H54 (cell line): ENCODE measurements around the gene TPK1.

ENCODE experiments used
- DNase-seq: peaks from one replicate; pipeline ENCODE4 v3.0.0; 2011; ENCODE audit warnings: low spot score, mixed read lengths; ENCODE audit not compliant: insufficient read length
- FAIRE-seq: peaks from 3 replicates; lab custom pipeline; 2011; peaks lifted over from hg19 to GRCh38; lab: Jason Lieb, UNC
- POLR2A ChIP-seq: IDR thresholded peaks from 2 replicates; pipeline ENCODE4 v1.6.1; 2011; ENCODE audit warnings: low read depth, mild to moderate bottlenecking, low read length

Gene TPK1

GRCh38 chr7:144682581-144683280, 153.1 kb downstream of the TPK1 start:
- DNase-seq (no peak), FAIRE-seq (no peak)
- no peak for TF ChIP-seq POLR2A

DNA sequence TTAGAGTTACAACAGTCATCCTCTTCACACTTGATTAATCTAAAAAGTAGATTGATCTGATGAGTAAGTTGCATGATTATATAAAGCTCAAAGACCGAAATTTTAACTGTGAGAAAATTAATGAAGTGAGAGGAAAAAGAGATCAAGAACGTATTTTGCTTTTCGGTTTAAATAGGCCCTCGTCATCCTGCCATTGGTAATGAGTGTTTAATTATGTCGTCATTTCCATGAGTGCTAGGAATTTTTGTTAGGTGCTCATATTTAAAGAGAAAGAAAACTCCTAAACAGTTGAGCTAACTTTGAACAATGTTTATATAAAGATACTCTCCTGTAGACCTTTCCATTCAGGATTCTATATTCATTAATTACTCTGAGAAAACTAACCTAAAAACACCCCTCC, 159.4 kb downstream of the TPK1 start:
- FAIRE-seq (no peak), DNase-seq (no peak)
- TF ChIP-seq POLR2A, result no peak

DNA sequence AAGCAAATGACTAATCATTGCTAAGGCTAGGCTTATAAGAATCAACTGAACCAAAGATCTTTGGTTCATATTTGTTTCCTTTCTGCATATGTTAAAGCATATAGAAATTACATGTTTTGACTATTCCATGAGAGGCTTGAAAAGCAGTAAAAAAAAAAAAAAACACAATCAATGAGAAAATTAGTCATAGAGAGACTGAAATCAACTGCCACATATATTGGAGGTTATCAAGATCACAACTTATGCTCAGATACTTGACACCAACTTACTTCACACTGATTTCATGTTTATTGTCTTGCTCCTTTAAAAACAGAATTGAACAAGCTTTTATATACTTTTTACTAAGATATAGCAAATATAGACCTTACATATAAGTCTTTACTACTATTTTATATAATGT, 161.3 kb downstream of the TPK1 start:
- no peak for DNase-seq
- FAIRE-seq, result no peak
- no peak for TF ChIP-seq POLR2A

DNA sequence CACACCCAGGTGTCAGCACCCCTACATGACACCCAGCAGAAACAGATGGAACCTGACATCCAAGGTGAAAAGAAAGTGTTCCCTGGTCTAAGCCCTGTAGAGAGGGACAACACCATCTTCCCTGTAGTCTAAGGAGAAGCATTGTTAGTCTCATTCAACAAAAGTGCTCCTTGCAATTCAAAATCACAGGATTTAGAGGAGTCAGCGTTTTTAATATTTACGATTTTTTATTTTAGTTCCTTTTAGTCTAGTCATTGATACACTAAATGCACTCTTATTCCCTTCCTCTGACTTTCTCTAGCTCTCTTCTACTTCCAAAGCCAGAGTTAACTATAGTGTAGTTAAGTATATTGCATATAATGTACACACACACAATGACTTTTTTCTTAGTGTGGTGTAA, 163.0 kb downstream of the TPK1 start:
- FAIRE-seq (no peak), DNase-seq (no peak)
- TF ChIP-seq POLR2A, result no peak

DNA sequence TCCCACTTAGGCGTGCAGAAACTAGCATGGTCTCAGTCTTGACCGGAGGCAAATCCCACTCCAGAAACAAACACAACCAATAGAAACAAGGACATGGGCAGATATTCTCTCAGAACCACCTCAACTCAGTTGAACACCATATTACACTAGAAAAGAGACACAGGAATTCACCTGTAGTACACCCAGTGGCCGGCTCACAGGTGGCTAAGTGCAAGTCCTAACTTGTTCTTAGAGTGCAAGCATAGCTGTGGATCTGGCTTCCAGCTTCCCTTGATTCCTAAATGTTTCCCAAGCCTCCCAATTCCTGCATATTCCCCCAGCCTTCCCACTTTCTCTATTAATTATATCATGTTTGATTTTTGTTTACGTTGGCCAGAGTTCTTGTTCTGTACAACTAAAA, 164.4 kb downstream of the TPK1 start:
- FAIRE-seq, result no peak
- no peak for DNase-seq
- no peak for TF ChIP-seq POLR2A

DNA sequence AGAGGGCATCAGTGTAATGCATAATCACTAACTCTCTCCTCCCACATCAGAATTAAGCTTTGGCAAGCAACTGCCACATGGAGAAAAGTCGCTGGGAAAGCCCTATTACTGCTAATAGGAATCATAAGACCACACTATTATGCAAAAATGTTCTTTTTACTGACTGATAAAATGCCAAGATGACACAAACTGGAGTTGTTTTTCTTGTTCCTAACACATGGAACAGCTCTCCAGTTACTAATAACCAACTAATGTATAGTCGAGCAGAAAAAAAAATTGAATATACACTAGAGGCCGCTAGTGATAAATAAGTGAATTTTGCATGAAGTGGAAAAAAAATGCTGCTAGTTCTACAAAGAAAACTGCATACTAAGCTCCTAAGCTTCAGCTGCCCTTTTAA, 165.6 kb downstream of the TPK1 start:
- DNase-seq (no peak), FAIRE-seq (no peak)
- TF ChIP-seq POLR2A, result no peak

DNA sequence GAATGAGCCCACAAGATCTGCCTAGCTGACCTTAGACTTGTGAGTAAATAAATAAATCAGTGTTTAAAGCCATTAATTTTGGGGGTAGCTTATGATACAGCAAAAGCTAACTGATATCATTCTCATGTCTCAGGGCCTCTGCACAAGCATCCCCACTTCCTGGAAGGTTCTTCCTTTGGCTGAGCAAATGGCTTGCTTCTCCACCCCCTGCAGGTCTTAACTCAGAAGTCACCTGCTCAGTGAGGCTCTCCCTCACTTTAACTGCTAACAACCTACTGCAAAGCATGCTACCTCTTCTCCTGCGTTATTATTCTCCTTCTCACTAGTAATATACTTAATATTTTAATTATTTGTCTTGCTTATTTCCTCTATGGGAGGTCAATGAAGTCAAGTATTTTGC, 167.3 kb downstream of the TPK1 start:
- DNase-seq (no peak), FAIRE-seq (no peak)
- TF ChIP-seq POLR2A, result no peak

DNA sequence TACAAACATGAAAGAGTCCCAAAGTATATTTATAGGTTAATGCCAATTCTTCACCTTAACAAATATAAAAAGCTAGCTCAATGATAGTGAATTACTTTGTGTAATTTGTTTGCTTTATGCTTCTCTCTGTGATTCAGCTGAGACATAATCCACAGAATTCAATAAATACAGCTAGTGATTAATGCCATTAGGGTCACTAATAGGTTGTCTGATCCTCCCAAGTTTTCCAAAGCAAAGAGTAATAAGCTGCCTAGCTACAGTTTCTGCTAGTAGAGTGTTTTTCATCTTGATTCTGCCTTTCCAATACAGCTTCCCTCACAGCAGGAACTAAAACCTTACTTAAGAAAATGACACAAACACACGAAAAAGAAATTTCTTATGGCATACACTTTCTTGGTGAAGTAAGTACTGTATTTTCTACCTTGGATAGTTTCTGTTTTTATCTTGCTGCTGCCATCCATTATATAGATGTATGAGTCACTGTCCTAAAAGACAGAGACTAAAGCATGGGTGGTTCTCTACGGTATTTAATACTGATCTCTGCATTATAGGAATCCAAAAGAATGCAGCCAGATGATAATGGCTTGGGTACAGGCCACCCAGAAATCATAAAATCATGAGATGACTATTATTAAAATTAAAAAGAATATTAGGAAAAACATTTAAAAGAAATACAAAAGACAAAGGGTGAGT, 170.0 kb downstream of the TPK1 start:
- DNase-seq, result no peak
- no peak for TF ChIP-seq POLR2A
- no peak for FAIRE-seq

- no peak for TF ChIP-seq POLR2A
- DNase-seq, result no peak
- FAIRE-seq, result no peak
These were observed 176.6 kb downstream of the TPK1 start for GRCh38 chr7:144659211-144659610.

GRCh38 chr7:144656965-144657517, 178.8 kb downstream of the TPK1 start:
- TF ChIP-seq POLR2A, result no peak
- no peak for FAIRE-seq

GRCh38 chr7:144653449-144653848, 182.4 kb downstream of the TPK1 start:
- TF ChIP-seq POLR2A, result no peak
- FAIRE-seq, result no peak
- DNase-seq, result no peak

More at GRCh38 chr7:144656965-144657517, 178.8 kb downstream of the TPK1 start:
- no peak for DNase-seq

DNA sequence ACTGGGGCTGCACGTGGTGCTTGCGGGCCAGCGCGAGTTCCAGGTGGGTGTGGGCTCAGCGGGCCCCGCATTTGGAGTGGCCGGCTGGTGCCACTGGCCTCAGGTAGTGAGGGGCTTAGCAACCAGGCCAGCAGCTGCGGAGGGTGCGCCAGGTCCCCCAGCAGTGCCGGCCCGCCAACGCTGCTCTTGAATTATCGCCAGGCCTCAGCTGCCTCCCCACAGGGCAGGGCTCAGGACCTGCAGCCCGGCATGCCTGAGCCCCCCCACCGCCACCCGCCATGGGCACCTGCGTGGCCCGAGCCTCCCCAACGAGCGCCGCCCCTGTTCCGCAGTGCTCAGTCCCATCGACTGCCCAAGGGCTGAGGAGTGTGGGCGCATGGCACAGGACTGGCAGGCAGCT, 185.4 kb downstream of the TPK1 start:
- FAIRE-seq (no peak), DNase-seq (no peak)
- TF ChIP-seq POLR2A, result no peak

DNA sequence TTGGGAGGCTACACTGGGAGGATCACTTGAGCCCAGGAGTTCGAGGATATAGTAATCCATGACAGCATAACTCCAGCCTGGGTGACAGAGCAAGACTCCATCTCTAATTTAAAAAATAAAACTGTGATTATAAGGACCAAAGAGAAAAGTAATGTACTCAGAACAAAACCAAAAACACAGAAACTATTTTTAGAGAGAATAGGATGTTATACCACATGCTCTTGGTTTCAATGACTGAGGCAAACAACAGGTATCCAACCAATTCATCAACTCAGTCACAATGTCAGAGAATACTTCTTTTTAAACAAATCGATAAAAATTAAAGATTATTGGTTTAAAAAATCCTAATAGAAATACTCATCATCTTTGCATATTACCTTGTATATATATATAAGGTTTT, 186.7 kb downstream of the TPK1 start:
- no peak for TF ChIP-seq POLR2A
- FAIRE-seq, result no peak
- no peak for DNase-seq

GRCh38 chr7:144641389-144642044, 194.3 kb downstream of the TPK1 start:
- no peak for FAIRE-seq
- DNase-seq, result no peak
- no peak for TF ChIP-seq POLR2A
